ENCODE results near the gene MAN1C1.
"Not testable (repeated sequence)": the region's sequence is repeated elsewhere in the genome, so short reads cannot be mapped to it uniquely, and the experiment has no call there.

Gene MAN1C1

DNA sequence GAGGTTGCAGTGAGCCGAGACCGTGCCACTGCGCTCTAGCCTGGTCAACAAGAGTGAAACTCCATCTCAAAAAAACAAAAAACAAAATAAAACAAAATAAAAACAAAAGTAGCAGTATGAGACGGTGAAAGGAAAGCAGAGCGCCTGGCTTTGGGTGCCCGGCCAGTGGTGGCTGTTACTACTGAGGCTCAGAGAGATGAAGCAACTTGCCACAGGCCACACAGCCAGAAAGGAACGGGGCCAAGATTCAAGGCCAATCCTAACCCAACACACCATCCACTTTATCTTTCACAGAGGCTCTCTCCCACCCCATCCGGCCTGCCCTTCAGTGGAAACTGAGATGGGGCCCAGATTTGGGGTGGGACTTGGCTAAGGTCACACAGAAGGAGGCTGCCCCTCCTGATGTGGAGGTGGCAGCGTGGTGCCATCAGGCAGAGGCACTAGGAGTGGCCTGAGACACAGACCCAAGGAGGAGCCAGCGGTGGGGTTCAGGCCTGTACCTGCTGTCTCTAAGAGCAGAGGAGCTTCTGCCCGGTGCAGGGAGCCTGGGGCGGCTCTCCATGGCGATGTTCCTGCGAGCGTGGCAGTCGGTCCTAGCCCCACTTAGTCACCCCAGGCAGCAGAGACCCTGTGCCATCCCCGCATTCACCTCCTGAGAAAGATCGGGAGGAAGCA lies 40.0 kb upstream of the MAN1C1 start:
- H3K4me1 Mint-ChIP-seq (ENCODE audit: low read depth) = peaks cover 22% of the 10 kb centered on the region
- H3K9me3 Mint-ChIP-seq = no peaks in the 10 kb centered on the region
- H3K4me3 Mint-ChIP-seq = no peak overlapping the region
- H3K27me3 Mint-ChIP-seq = no peaks in the 10 kb centered on the region
- H3K36me3 Mint-ChIP-seq (ENCODE audit: low read depth) = no peaks in the 10 kb centered on the region
- no peak overlapping the region for H3K27ac Mint-ChIP-seq

DNA sequence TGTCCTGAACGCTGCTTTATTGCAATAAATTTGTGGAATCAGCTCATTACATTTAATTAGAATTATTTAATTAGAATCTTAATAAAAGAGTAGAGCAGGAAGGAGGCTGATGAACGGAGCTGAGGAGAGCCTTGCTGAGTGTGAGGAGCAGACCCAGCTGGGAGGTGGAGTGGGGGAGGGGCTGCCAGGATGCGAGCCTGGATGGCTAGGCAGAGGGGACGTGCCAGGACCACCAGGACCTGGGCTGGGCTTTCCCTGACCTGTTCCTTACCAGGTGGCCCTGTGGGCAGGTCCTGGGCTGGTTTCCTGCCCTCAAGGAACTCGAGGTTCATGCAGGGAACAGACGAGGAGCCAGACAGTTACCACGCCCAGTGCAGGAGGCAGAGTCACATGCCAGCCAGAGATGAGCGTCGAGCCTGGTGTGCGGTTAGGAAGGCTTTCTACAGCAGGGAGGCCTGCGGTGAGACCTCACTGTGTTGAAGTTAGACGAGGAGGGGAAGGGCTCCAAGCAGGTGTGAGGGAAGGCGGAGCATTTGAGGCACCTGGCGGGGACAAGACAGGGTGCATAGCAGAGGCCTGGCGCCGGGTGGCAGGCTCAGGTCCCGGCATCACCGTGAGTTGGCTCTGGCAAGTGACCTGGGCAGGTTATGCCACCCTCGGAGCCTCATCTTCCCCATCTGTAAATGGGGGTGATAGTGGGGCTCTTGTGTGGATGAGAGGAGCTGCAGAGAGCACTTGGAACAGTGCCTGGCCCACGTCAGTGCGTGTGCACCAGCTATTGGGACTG lies 39.3 kb upstream of the MAN1C1 start:
- Mint-ChIP-seq H3K36me3 (ENCODE audit: low read depth) (no peaks in the 10 kb centered on the region), H3K27me3 (no peaks in the 10 kb centered on the region), H3K9me3 (no peaks in the 10 kb centered on the region), H3K4me3 (no peak overlapping the region), H3K4me1 (ENCODE audit: low read depth) (peaks cover 15% of the 10 kb centered on the region), H3K27ac (no peak overlapping the region)

DNA sequence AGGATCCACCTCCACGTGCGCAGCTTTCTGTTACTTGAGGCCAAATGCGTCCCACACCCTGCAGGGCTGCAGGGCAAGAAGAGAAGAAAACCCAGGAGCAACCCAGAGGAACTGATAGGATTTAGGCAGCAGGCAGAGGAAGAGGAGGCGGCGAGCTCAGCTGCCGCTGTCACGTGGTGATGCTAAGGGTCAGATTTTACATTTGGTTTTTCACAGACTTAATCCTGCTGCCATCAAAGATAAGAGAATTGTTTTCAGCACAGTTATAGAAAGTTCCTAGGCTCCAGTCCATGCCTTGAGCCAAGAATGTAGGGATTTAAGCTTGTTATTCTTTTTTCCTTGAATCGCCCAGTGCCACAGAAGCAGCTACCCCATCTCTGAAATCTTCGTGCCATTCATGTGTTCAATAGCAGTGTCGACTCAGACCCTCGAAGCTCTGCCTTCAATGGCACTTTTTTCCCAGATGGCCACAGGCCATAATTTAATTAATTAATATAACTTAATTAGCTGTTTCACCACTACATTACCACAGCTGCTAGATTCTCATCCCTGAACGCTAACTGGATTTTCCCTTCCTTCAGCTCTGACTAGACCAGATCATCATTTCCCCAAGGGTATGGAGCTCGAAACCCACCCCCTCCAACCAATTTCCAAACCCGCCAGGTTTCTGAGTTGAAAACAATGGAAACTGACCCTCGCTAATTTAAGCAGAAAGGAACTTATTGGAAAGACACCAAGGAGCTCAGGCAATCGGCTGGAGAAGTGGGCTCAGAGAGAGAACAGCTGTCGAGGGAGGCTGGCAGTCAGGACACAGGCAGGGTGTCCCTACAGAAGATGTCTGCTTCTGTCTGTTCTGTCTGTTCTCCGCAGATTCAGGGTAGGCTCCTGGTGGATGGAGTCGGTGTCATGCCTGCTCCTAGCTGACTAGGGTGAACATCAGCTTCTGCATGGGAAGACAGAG lies 37.0 kb upstream of the MAN1C1 start:
- Mint-ChIP-seq H3K27ac (no peak overlapping the region), H3K4me3 (no peak overlapping the region), H3K27me3 (no peaks in the 10 kb centered on the region), H3K36me3 (ENCODE audit: low read depth) (no peaks in the 10 kb centered on the region), H3K9me3 (no peaks in the 10 kb centered on the region), H3K4me1 (ENCODE audit: low read depth) (peaks cover 3% of the 10 kb centered on the region)

DNA sequence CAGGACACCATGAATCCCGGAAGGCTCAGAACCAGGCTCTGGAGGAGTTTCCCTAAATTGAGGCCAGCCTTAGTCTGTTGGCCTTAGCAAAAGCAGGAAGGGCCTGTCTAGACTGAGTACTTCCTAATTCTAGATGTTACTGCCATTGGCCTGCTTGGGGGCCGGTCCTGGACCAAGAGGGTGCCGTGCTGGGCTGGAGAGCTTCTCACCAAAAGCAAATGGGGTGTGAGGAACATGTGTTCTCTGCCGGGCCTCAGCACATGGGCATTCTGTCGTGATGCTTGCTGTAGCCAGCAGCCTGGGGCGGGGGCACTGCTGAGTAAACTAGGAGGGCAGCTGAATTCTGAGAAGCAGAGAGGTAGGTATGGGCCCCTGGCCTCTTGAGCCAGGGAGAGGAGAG lies 35.7 kb upstream of the MAN1C1 start:
- Mint-ChIP-seq H3K36me3 (ENCODE audit: low read depth) (no peaks in the 10 kb centered on the region), H3K4me3 (no peak overlapping the region), H3K9me3 (no peaks in the 10 kb centered on the region)

DNA sequence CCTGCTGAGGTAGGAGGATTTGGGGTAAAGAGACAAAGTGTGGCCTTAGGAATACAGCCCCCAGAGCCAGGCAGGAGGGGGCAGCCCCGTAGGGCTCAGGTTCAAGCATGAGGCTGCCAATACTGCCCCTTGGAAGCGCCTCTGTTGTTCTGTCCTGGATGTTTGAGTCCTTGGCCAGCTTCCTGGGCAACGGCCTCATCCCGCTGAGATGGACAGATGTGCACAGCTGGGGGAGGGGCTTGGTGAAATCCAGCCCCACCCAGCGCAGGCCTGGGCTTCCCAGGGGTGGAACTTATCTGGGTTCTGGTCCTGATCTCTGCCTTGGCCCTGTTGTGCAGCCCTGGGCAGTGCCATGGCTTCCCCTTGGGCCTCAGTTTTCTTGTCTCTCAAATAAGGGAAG lies 34.8 kb upstream of the MAN1C1 start:
- Mint-ChIP-seq H3K4me1 (ENCODE audit: low read depth) (peaks cover 5% of the 10 kb centered on the region), H3K4me3 (no peak overlapping the region), H3K9me3 (no peaks in the 10 kb centered on the region), H3K27ac (no peak overlapping the region), H3K27me3 (no peaks in the 10 kb centered on the region), H3K36me3 (ENCODE audit: low read depth) (no peaks in the 10 kb centered on the region)

More for the DNA sequence above, 35.7 kb upstream of the MAN1C1 start:
- Mint-ChIP-seq H3K27me3 (no peaks in the 10 kb centered on the region), H3K4me1 (ENCODE audit: low read depth) (peaks cover 5% of the 10 kb centered on the region), H3K27ac (no peak overlapping the region)

DNA sequence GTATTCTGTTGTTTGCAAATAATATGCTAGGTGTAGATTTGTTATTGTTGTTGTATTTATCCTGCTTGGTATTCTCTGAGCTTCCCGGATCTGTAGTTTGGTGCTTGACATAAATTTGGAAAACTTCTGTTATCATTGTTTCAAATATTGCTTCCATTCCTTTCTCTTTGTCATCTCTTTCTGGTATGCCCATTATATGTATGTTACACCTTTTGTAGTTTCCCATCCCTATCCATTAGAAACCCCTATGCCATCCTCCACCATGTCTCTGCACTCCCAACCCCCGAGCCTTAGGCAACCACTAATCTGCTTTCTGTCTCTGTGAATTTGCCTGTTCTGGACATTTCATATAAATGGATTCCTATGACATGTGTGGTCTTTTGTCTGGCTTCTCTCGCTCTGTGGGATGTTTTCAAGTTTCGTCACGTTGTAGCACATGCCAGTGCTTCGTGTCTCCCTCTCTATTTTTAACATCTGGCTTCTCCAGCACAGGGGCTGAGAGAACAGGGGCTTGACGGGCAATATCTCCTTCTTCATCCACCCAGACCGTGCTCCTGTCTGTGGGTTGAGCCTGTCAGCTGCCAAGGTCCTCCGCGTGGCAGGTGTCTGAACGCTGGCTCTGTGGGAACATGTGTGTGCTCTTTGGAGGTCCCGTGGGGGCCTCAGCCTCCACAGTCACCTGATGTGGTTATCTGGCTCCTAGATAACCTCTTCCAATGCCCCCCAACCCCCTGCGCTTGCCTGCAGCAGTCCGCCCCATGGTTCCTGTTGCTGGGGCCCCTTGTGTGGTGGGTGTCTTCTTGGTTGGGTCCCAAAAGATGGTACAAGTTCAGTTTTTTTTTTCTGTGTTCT lies 32.8 kb upstream of the MAN1C1 start:
- no peaks in the 10 kb centered on the region for H3K9me3 Mint-ChIP-seq
- no peak overlapping the region for H3K4me3 Mint-ChIP-seq
- no peak overlapping the region for H3K27ac Mint-ChIP-seq
- no peaks in the 10 kb centered on the region for H3K27me3 Mint-ChIP-seq
- no peaks in the 10 kb centered on the region for H3K36me3 Mint-ChIP-seq (ENCODE audit: low read depth)
- H3K4me1 Mint-ChIP-seq (ENCODE audit: low read depth) = peaks cover 9% of the 10 kb centered on the region

DNA sequence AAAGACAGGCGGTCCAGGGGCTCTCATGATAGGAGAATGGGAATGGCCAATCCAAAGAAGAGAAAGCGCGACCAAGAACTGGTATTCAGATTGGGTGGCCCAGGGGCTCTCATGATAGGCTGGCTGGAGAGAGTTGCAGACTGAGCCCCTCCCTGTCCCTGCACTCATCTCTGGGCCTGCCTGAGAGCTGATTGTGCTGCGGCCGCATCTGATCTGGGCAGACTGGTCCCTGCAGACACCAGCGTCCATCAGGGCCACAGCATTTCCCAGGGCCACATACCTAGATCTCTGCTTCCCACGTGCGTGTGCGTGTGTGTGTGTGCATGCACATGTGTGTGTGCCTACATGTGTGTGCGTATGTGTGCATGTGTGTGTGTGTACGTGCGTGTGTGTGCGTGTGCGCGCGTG lies 30.4 kb upstream of the MAN1C1 start:
- Mint-ChIP-seq H3K36me3 (ENCODE audit: low read depth) (no peaks in the 10 kb centered on the region), H3K4me1 (ENCODE audit: low read depth) (peaks cover 16% of the 10 kb centered on the region), H3K27me3 (no peaks in the 10 kb centered on the region), H3K27ac (no peak overlapping the region), H3K4me3 (no peak overlapping the region), H3K9me3 (no peaks in the 10 kb centered on the region)

DNA sequence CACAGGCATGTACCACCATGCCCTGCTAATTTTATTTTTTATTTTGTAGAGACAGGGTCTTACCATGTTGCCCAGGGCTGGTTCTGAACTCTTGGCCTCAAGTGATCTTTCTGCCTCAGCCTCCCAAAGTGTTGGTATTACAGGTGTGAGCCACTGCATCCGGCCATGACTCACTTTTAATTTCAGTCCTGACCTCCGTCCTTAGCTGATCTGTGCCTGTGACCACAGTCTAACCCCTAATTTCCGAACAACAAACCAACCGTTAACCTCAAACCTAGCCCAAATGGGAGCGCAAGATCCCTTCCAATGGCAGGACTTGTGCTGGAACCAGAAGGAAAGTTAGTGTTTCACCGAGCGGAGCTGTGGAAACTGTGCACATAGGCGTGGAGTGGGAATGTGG lies 29.3 kb upstream of the MAN1C1 start:
- H3K27me3 Mint-ChIP-seq = no peaks in the 10 kb centered on the region
- no peaks in the 10 kb centered on the region for H3K36me3 Mint-ChIP-seq (ENCODE audit: low read depth)
- peaks cover 16% of the 10 kb centered on the region for H3K4me1 Mint-ChIP-seq (ENCODE audit: low read depth)
- no peak overlapping the region for H3K4me3 Mint-ChIP-seq
- H3K27ac Mint-ChIP-seq = no peak overlapping the region
- H3K9me3 Mint-ChIP-seq = no peaks in the 10 kb centered on the region

DNA sequence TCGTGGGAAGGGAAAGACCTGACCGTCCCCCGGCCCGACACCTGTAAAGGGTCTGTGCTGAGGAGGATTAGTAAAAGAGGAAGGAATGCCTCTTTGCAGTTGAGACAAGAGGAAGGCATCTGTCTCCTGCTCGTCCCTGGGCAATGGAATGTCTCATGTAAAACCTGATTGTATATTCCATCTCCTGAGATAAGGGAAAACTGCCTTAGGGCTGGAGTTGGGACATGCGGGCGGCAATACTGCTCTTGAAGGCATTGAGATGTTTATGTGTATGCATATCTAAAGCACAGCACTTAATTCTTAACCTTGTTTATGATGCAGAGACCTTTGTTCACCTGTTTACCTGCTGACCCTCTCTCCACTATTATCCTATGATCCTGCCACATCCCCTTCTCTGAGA lies 28.4 kb upstream of the MAN1C1 start:
- H3K9me3 Mint-ChIP-seq; H3K27me3 Mint-ChIP-seq; H3K4me3 Mint-ChIP-seq; H3K27ac Mint-ChIP-seq; H3K36me3 Mint-ChIP-seq (ENCODE audit: low read depth): not testable (repeated sequence)
- H3K4me1 Mint-ChIP-seq (ENCODE audit: low read depth) = peaks cover 16% of the 10 kb centered on the region

DNA sequence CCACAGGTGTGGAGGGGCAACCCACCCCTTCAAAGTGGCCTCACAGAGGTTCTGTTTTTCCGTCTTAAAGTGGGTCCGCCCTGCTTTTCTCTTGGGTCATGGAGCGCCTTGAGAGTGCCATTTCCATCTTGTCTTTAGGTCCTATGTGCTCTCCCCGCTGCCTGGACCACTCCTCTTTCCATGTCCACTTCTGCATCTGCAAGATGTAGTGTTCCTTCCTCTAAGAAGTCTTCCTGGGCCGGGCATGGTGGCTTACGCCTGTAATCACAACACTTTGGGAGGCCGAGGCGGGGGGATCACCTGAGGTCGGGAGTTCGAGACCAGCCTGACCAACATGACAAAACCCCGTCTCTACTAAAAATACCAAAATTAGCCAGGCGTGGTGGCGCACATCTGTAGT lies 27.8 kb upstream of the MAN1C1 start:
- H3K36me3 Mint-ChIP-seq (ENCODE audit: low read depth); H3K4me3 Mint-ChIP-seq: not testable (repeated sequence)

DNA sequence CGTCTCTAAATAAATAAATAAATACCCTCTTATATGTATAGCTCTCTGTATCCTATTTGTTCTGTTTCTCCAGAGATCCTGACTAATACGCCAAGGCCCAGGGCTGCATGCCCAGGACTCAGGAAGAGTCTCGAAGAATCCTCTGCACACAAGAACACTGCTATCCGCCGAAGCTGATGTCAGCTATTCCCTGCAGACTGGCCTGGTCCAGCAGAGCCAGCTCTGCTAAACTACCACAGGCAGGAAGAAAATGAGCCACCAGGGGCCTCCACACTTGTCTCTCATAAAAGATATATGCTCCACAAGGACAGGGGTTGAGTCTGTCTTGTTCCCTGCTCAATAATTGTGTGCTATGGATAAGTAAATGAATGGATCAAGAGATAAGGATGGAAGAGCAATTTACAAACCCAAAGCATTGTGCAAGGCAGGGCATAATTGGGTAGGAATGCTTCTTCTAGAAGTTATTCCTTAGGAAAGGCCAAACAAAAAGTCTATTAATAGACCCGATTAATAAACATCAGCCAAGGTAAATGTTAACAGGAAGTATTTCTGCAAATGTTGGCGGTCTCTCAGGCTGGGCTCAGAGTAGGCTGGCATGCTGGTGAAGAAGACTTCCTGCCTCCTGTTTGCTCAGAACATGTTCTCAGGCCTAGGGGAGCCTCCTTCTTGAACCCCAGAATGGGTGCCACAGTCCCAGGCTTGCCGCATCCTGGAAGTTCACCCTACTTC lies 26.3 kb upstream of the MAN1C1 start:
- no peak overlapping the region for H3K27ac Mint-ChIP-seq
- H3K9me3 Mint-ChIP-seq = no peaks in the 10 kb centered on the region
- H3K4me3 Mint-ChIP-seq = no peak overlapping the region
- H3K36me3 Mint-ChIP-seq (ENCODE audit: low read depth) = no peaks in the 10 kb centered on the region
- H3K4me1 Mint-ChIP-seq (ENCODE audit: low read depth) = peaks cover 11% of the 10 kb centered on the region
- H3K27me3 Mint-ChIP-seq = peaks cover 7% of the 10 kb centered on the region

More for the DNA sequence above, 27.8 kb upstream of the MAN1C1 start:
- not testable (repeated sequence) for H3K27me3 Mint-ChIP-seq, H3K9me3 Mint-ChIP-seq, H3K27ac Mint-ChIP-seq
- peaks cover 16% of the 10 kb centered on the region for H3K4me1 Mint-ChIP-seq (ENCODE audit: low read depth)

DNA sequence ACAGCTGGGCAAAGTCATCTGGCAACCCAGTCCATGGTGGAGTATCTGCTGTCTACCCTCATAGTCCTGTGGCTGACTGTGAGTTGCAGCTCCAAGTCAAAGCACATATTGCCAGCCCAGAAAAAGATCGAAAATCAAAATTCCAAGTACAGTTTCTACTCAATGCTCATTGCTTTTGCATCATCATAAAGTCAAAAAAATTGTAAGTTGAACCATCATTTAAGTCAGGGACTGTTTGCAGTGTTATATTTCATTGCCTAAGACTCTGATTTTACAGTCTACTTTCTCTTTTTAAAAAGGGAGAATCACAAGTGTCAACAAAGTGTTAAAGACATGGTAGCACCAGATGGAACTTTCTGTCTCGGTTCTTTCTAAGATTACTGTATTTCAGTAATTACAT lies 22.7 kb upstream of the MAN1C1 start:
- Mint-ChIP-seq H3K36me3 (ENCODE audit: low read depth) (no peaks in the 10 kb centered on the region), H3K4me1 (ENCODE audit: low read depth) (peaks cover 7% of the 10 kb centered on the region), H3K4me3 (no peak overlapping the region), H3K27me3 (peaks cover 7% of the 10 kb centered on the region), H3K27ac (no peak overlapping the region), H3K9me3 (peaks cover 1% of the 10 kb centered on the region)

DNA sequence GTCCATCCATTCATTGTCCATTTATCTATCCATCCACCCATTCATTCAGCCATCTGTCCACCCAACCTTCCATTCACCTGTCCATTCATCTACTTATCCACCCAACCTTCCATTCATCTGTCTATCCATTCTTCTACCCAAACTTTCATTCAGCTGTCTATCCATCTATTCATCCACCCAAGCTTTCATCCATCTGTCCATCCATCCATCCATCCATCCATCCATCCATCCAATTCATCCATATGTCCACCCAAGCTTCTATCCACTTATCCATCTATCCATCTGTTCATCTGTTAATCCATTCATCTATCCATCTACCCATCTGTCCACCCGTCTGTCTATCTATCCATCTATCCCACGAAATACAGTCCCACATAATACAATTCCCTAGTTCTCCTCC lies 21.6 kb upstream of the MAN1C1 start:
- Mint-ChIP-seq H3K36me3 (ENCODE audit: low read depth) (no peaks in the 10 kb centered on the region), H3K27me3 (peaks cover 7% of the 10 kb centered on the region), H3K9me3 (peaks cover 4% of the 10 kb centered on the region), H3K4me3 (no peak overlapping the region), H3K27ac (no peak overlapping the region), H3K4me1 (ENCODE audit: low read depth) (peaks cover 7% of the 10 kb centered on the region)

DNA sequence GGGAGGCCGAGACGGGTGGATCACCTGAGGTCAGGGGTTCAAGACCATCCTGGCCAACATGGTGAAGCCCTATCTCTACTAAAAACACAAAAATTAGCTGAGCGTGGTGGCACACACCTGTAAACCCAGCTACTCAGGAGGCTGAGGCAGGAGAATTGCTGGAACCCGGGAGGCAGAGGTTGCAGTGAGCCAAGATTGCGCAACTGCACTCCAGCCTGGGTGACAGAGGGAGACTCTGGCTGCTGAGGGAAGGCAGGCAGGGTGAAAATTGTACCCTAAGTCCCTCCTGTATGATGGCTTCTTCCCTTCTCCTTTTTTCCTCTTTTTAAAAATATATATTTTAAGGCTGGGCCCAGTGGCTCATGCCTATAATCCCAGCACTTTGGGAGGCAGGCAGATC lies 19.9 kb upstream of the MAN1C1 start:
- not testable (repeated sequence) for H3K4me3 Mint-ChIP-seq; H3K9me3 Mint-ChIP-seq; H3K4me1 Mint-ChIP-seq (ENCODE audit: low read depth); H3K27ac Mint-ChIP-seq; H3K36me3 Mint-ChIP-seq (ENCODE audit: low read depth)
- H3K27me3 Mint-ChIP-seq = peaks cover 11% of the 10 kb centered on the region

Data from stimulated activated naive CD8-positive, alpha-beta T cell treated with anti-CD3 and anti-CD28 coated beads, Interleukin-15, Interleukin-2, amounts not matched to agents 100 ng/mL and 50 ng/mL, for 24 hours (primary cell).